GM18520 (cell line): Measurements from ENCODE around the gene NPAS3.

ENCODE experiments used
- ATAC-seq: cut with Tn5 transposase; IDR thresholded peaks from one replicate; pipeline ENCODE4 v1.9.1; 2021; ENCODE audit not compliant: unreplicated experiment

Gene NPAS3

DNA sequence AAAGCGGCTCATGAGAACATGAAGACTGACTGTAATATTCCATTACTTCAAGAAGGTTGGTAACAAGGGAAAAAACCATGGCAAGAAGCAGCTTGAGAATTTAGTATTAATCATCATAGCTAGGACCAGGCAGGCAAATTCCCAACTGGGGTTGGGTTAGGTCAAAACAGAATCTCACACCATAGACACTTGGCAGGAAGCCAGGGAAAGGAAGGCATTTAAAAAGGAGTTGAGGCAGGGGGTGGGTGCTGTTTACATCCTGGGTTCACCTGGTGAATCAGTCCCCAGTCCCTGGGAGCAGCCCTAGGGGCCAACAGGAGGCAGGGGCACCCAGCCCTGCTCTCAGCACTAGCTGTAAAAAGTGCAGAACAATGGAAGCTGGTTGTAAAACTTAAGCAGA is 903.6 kb downstream of the NPAS3 start:
- ATAC-seq = no peak

DNA sequence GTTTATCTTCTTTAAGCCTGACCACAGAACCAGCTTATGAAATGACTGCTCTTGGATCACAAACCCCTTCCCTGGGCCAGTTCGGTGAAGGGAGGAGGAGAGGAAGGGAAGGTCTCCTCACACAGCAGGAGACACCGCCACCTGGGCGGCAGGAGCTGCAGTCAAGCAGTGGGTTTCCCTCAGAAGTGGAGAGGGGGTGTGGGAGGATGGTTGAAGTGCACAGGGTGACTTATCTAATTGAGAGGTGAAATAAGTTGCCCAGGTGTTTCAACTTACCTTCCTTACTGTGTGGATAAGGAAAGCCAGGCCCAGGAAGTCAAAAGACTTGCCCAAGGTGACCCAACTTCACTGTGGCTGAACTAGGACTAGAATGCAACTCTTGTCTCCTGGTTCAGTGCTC is 905.4 kb downstream of the NPAS3 start:
- ATAC-seq = no peak

- no peak for ATAC-seq
Measured at GRCh38 chr14:33846100-33846824, 907.6 kb downstream of the NPAS3 start.

DNA sequence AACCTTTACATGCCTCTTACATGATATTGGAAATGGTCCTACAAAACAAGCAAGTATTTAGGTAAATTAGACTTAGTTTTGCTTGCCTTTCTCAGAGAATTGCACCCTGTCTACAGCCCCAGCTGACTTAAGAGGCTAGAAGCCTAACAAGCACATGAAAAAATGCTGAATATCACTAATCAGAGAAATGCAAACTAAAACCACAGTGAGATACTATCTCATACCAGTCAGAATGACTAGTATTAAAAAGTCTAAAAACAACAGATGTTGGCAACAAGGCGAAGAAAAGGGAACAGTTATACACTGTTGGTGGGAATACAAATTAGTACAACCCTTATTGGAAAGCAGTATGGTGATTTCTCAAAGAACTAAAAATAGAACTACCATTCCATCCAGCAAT is 908.4 kb downstream of the NPAS3 start:
- no peak for ATAC-seq

DNA sequence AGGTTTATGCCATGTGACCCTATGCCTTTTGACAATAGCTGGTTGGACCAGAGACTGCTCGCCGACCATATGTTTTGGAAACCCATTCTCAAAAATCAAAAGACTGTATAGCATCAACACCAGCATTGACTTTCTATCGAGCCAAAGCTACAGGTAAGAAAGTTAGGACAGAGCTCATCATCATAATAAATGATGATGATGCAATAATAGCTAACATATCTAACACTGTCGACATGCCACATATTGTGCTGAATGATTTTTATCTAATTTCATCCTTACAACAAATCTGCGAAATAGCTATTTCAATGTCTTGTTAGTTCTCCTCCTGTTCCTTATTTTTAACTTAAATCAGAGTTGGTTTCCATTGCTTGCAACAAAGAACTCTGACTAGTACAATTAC is 909.3 kb downstream of the NPAS3 start:
- ATAC-seq = no peak

DNA sequence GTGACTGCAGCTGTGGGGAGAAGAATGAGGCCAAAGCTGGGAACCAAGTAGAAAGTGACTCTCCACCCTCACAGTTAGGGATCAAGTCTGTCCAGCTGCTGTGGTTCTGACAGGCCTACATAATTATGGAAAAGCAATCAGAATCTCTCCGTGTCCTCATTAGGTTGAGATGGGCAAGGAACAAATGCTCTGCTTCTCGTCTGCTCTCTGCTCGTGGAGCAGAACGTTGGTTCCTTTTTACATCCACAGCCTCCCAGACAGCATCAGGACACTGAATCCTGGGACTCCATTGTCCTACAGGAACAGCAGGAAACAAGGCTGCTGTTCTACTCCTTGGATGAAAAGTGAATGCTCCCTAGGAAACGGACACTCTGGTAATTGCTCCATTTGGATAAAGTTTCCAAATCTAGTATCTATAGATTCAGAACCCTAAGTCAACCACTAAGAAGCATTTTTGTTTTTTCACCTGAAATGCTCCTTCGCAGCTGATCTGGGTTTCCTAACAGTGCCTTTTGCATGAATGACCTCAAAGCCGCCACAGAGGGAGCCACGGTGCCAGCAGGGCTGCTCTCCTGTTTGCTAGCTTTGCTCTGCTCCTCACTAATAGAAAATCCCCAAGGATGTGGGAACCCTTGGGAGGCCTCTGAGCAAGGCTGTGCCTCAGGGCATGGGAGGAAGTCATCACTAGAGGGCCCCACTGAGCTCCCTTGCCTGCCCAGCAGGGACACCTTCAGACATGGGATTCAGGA is 910.2 kb downstream of the NPAS3 start:
- ATAC-seq = no peak

DNA sequence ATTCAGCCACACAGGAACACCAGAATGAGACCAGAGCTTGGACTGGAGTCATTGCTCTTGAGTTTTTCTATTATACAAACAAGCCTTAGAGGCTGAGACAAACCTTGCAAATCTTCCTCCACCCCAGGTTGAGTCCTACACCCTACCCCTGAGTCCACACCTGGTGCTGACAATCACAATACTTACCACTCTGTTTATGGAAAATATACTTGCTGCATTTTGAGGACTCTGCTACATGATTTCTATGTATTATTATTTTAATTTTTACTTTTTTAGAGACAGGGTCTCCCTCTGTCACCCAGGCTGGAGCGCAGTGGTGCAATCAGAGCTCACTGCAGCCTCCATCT is 910.7 kb downstream of the NPAS3 start:
- ATAC-seq = no peak

DNA sequence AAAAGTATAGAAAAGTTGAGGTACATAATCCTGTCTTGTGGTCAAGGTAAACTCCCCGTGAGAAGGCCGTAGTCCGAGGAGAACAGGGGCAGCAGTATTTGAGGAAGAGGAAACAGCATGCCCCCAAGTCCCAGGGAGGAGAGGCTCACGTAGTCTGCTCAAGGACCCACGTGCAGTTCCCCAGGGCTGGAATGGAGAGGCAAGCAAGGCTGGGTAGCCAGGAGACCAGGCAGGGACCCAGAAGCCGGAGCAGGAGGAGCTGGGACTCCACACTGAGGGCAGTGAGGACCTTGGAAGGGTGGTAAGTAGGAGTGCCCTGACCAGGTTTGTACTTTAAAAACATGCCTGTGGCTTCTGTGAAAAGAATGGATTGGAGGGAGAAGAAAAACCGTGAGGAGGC is 912.1 kb downstream of the NPAS3 start:
- ATAC-seq = no peak

- no peak for ATAC-seq
Measured at GRCh38 chr14:33851366-33851765, 912.7 kb downstream of the NPAS3 start.

- ATAC-seq = no peak
Measured at GRCh38 chr14:33851931-33852330, 913.3 kb downstream of the NPAS3 start.
